Smooth muscle cell of bladder (primary cell): ENCODE measurements around the gene MARCOL. TPM values are rescaled to one million over a fixed set of nuclear protein-coding genes. Genes with fewer than 3 reads are reported as not detected.

Experiments
- total RNA-seq: library from RNA; depleted of rRNA; stranded (reverse); fragments of >200 nt; gene quantifications from 2 replicates; pipeline ENCODE4 v1.2.3, GENCODE V29; 2014

MARCOL gene
- 4.0 and 8.3 TPM in 2 replicates for total RNA-seq

GRCh38 chr5:148238418-148238794, at the start of gene MARCOL:
Gene MARCOL (plus strand): TSS chr5:148238525. CDS start chr5:148238598, 73 bp downstream.

GRCh38 chr5:148202531-148203203, 35.7 kb upstream of the MARCOL start, which contains the start of gene SPINK6:
Gene SPINK6 (plus strand): TSS chr5:148203042. CDS start chr5:148203097, 55 bp downstream.

GRCh38 chr5:148268566-148268965, 30.2 kb downstream of the MARCOL start, which contains the start of gene SPINK13:
Gene SPINK13 (plus strand): TSS chr5:148268794. CDS start chr5:148270073, 1,279 bp downstream.

Other genes starting within 250 kb of the MARCOL start
- gene SPINK5, start 174.5 kb upstream of the MARCOL start, total RNA-seq, result under 0.01 TPM in 1 of 2 replicates, not detected in the other
- gene SPINK14, start 70.0 kb upstream of the MARCOL start, total RNA-seq, result not detected in 2 replicates
- gene SPINK6, start 35.5 kb upstream of the MARCOL start, total RNA-seq, result 3.1 and 15.6 TPM in 2 replicates
- gene SPINK13, start 30.3 kb downstream of the MARCOL start, total RNA-seq, result 2.4 and 4.5 TPM in 2 replicates
- gene SPINK7, start 73.9 kb downstream of the MARCOL start, total RNA-seq, result not detected in 2 replicates
- not detected in 2 replicates for gene SPINK9, start 97.0 kb downstream of the MARCOL start, total RNA-seq
- 51.5 and 54.6 TPM in 2 replicates for gene FBXO38, start 145.4 kb downstream of the MARCOL start, total RNA-seq